HG03342 (cell line): ENCODE data around the gene ZBTB46.
"Not testable (repeated sequence)": the region's sequence is repeated elsewhere in the genome, so short reads cannot be mapped to it uniquely, and the experiment has no call there.

Source experiments
- ATAC-seq: cut with Tn5 transposase; IDR thresholded peaks from one replicate; pipeline ENCODE4 v1.9.1; 2021; ENCODE audit warnings: mild to moderate bottlenecking, moderate library complexity; ENCODE audit not compliant: unreplicated experiment

The ZBTB46 gene

GRCh38 chr20:63858393-63859165, 27.5 kb upstream of the ZBTB46 start:
- no peak for ATAC-seq

- ATAC-seq, result no peak
Observed at GRCh38 chr20:63857764-63858392, 26.8 kb upstream of the ZBTB46 start.

- ATAC-seq, result no peak
Observed at GRCh38 chr20:63856098-63856511, 25.0 kb upstream of the ZBTB46 start.

- no peak for ATAC-seq
Observed at GRCh38 chr20:63855363-63856097, 24.5 kb upstream of the ZBTB46 start.

GRCh38 chr20:63854766-63855362, 23.8 kb upstream of the ZBTB46 start:
- no peak for ATAC-seq

GRCh38 chr20:63854069-63854765, 23.2 kb upstream of the ZBTB46 start:
- ATAC-seq, result no peak

- not testable (repeated sequence) for ATAC-seq
Observed at GRCh38 chr20:63853733-63854068, 22.6 kb upstream of the ZBTB46 start.

- not testable (repeated sequence) for ATAC-seq
Observed at GRCh38 chr20:63851548-63851943, 20.5 kb upstream of the ZBTB46 start.

GRCh38 chr20:63850689-63851547, 19.9 kb upstream of the ZBTB46 start:
- ATAC-seq, result peak; percentile 82

GRCh38 chr20:63848003-63848911, 17.2 kb upstream of the ZBTB46 start:
- no peak for ATAC-seq

GRCh38 chr20:63847237-63848002, 16.4 kb upstream of the ZBTB46 start:
- no peak for ATAC-seq

GRCh38 chr20:63846888-63847236, 15.8 kb upstream of the ZBTB46 start:
- ATAC-seq, result no peak

- ATAC-seq, result no peak
Observed at GRCh38 chr20:63846128-63846771, 15.2 kb upstream of the ZBTB46 start.

- no peak for ATAC-seq
Observed at GRCh38 chr20:63844511-63844991, 13.5 kb upstream of the ZBTB46 start.

- no peak for ATAC-seq
Observed at GRCh38 chr20:63843778-63844177, 12.7 kb upstream of the ZBTB46 start.

GRCh38 chr20:63843222-63843621, 12.2 kb upstream of the ZBTB46 start:
- ATAC-seq, result no peak

- no peak for ATAC-seq
Observed at GRCh38 chr20:63842258-63842657, 11.2 kb upstream of the ZBTB46 start.

GRCh38 chr20:63840405-63840828, 9.4 kb upstream of the ZBTB46 start:
- ATAC-seq, result no peak
